Measurements from ENCODE around the gene PBX3.

- TF ChIP-seq CTCF (IDR thresholded peaks at IDR 0.05 in 2 of 3, conservative IDR thresholded peaks at IDR 0.05 in 1 of 3; ENCODE audit: control insufficient read depth in 2 of 3, extremely low read depth in 1 of 3, insufficient read depth in 1 of 3, low read depth in 3 of 3, low read length in 3 of 3) = no peak
- no peak for TF ChIP-seq ZBTB33 (IDR thresholded peaks at IDR 0.05)
- no peak for TF ChIP-seq YY1 (IDR thresholded peaks at IDR 0.05; ENCODE audit: low read depth, low read length)
- no peak for TF ChIP-seq EZH2 (IDR thresholded peaks at IDR 0.05; ENCODE audit: borderline replicate concordance, control insufficient read depth, low read depth, low read length)
- no peak for TF ChIP-seq SRF (IDR thresholded peaks at IDR 0.05; ENCODE audit: low read depth in 2 of 2, low read length in 2 of 2)
Measured at GRCh38 chr9:125989524-125990180, 242.5 kb downstream of the PBX3 start.
